Stimulated activated CD4-positive, alpha-beta T cell treated with anti-CD3 and anti-CD28 coated beads, Interleukin-15, amount 100 ng/mL, for 1 hour (primary cell): Measurements from ENCODE around the gene RNF223.
"Not testable (repeated sequence)": the region's sequence is repeated elsewhere in the genome, so short reads cannot be mapped to it uniquely, and the experiment has no call there.

Experiments
- DNase-seq, 2 donors: peaks; one replicate each; pipeline ENCODE4 v3.0.0-alpha.2; 2020; ENCODE audit warnings: low read depth in 1 of 2, low spot score in 1 of 2

RNF223 gene

DNA sequence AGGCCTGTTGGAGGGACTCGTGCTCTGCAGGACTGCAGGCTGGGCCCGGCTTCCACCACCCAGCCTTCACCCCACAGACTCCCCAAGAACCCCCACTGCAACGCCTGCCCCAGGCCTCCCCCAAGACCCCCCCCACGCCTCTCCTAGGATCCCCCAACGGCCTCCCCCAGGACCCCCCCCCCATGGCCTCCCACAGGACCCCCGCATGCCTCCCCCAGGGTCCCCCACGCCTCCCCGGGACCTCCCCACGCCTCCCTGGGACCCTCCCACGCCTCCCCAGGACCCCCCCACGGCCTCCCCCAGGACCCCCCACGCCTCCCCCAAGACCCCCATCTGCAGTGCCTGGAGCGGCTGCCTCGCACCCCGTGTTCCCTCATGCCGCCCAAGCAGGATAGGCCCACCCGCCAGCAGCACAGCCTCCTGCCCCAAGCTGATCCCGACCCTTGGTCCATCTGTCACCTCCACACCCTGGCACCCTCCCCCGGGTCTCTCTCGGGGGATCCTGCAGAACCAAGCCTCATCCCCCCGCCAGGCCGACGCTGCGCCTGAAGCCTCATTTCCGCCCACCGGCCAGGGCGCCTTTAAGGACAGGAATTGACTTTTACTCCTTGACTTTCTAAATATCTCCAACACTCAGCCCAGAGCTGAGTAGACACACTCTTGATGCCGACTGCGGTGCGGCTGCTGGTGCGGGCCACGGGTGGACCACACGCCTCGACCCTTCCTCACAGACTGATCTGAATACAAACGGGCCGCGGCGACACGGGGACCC, 14.1 kb upstream of the RNF223 start:
- no peak for DNase-seq

- DNase-seq, result no peak
These were observed 13.4 kb upstream of the RNF223 start for GRCh38 chr1:1087351-1088028.

GRCh38 chr1:1086911-1087341, 12.8 kb upstream of the RNF223 start:
- DNase-seq, result no peak

DNA sequence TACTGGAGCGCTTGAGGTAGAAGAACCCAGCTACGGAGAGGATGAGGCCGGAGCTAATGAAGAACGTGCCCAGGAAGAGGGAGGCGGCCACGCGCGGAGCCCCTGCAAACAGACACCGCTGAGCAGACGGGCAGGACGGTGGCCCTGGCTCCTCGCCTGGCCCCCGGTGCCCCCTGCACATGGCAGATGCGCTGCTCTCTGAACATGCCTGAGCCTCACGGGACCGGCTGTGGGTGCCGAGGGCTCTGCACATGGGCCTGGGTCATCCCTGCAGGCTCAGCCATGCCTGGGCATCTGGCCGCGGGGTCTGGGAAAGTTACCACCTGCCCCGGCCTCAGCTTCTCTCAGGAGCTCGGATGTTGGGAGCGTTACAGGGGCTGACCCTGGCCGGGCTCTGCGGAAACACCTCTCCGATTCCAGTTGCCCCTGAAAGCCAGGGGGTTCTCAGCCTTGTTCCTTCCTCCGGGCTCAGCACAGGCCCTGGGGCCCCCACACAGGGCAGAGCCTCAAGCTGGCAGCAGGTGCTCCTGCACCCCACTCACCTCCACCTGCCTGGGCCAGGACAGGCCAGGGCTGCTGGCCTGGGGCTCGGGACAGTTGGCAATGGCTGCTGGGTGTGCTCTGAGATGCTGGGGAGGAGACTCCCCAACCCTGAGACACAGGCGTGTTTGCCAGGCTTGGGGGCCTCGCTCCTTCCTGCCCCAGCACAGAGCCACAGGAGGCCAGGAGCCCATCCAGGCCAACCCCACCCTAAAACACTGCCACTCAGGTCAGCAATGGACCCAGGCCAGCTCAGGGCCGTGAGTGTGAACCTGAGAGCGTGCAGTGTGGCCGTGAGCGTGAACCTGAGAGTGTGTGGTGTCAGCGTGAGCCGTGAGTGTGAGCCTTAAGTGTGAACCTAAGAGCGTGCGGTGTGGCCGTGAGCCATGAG, 12.1 kb upstream of the RNF223 start:
- no peak for DNase-seq

DNA sequence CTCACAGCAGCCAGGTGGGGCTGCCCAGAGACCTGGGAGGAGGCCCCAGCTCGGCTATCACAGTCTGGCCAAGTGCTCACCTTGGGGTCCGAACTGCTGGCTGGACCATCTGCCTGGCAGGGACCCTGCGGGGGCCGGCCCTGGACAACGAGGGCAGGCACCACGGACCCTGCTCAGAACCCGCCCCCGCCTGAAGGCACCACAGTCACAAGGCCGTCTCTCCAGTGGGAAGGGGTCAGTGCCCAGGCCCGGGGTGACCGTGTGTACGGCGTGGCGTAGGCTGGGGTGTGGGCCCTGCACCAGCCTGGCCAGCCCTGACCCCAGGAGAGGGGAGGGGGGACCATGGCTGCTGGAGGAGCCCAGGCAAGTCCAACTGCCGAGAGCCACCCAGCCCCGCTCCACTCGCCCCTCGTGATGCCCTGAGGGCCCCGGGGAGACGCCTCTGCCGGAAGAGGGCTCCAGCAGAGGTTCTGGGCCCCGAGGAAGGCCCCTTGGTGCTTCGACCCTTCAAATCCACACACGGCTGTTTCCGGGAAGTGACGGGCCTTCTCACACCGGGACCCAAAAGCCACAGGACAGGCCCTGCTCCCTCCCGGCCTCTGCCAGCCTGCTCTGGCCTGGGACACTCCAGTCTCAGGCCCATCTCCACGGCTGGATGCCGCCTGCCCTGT, 11.2 kb upstream of the RNF223 start:
- no peak for DNase-seq

GRCh38 chr1:1084372-1085170, 10.5 kb upstream of the RNF223 start:
- DNase-seq, result no peak

DNA sequence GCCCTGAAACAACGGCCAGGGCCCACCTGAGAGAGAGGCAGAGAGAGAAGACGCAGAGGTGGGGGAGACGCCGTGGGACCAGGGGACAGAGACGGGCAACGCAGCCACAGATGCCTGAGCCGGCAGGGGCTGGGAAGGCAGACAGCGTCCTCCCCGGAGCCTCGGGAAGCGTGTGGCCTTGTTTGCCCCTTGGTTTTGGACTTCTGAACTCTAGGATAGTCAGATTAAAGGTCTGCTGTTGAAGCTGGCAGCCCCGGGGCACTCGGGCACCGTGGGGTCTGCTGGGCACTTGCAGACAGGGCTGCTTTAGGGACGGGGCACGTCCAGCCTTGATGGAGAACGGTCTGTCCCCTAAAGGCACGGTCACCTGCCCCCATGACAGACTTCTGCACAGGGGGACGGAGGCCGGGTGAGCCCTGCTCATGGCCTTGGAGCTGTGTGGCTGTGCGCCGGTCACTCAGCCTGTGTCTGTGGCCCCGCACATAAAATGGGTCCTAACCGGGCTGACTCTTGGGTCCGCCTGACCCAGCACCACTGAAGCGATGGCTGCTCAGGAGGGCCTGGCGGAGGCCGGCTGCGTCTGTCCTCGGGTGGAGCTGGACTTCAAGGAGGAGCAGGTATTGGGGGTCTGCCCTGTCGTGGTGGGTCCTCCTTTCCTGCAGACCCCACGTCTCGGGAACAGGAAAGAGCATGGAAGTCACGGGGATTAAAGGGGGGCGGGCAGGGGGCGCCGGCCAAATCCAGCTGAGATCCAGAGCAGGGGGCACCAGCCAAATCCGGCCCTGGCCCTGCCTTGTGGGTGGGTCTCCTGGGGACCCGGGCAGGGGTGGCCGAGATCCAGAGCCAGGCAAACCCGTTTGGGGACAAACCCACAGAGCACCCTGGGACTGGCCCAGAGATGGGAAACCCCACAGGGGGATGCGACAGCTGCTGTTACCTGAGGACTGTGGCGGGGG, 9.6 kb upstream of the RNF223 start:
- DNase-seq, result no peak

DNA sequence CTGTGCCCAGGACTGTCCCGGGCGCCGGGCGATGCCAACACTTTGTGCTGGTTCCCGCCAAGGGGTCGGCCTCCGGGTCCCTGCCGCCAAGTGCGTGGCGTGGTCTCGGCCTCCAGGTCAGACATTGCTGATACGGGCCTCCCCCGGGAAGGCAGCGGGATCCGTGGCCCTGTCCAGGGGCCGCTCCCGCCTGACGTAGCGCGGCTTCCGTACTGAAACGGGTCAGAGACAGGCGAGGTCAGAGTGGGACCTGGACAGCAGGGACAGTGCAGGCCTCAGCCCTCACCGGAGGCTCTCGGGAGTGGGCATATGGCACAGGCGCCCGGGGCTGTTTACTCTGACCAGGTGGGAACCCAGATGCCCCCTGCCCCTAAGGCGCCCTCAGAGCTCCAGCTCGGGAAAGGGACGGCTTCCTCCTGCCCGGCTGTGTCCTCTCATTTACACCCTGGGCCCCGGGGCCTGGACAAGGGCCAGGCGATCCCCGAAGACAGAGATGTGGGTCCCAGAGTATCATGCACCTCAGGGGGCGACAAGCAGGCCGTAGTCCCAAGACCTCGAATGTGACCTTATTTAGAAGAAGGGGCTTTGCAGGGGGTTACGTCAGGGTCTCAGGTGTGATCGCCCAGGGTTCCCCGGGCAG, 8.8 kb upstream of the RNF223 start:
- no peak for DNase-seq

DNA sequence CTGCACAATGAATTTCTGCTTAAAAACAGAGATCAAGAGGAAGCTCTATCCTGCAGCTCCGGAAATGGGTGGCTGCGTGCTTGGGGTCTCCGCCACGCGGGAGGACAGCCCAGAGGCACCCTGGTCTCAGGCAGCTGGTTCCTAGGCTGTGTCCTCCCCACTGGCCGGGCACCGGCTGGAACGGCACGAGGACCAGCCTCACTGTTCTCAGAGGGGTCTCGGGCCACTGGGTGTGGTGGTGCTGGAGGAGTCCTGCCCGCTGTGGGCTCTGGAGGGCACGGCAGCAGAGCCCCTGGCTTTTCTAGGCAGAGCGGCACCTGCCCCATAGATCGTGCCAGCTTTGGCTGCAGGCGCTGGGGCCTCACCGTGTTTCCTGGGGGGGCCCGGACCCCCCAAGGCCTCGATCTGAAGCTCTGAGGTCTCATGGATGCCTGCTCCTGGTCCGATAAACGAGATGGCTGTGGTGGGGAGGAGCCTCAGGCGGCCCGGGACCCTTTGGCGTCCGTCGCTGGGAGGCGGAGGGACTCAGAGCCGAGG, 8.2 kb upstream of the RNF223 start:
- no peak for DNase-seq

DNA sequence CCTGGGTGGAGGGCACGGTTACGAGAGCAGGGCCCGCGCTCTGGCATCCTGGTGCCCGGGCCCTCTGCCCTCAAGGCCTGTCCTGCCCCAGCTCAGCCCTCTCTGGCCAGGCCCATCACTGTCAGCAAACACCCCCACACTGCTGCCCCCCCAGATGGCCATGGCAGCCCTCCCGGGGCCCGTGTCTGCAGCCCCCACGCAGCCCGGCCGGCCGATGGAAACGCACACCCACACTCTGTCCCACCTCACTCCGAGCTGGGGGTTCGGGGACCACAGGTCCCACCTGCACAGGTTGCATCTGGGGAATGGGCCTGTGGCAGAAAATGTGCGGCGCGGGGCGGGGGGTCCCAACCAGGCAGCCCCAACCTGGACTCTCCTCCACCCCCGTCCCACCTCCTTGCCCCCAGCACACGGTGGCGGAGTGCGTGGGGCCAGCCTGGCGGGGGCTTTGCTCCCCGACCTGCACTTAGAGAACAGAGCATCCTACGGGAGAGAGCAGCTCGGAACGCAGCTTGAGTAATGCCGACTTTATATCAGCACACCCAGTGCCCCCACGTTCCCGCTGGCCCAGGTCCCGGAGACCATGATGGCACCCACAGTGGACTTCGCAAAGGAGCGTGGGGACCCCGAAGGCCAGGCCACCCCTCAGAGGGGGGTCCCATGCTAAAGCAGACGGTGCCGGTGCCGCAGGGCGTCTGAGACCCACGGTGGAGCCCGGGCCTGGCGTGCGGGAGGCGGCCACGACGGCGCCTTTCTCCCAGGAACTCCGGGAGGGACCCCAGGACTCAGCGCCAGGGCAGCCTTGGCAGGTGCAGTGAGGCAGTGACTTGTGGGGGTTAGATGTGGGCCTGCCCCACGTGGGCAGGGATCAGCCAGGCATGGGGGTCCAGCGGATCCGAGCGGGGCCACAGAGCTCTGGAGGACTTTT, 7.5 kb upstream of the RNF223 start:
- DNase-seq, result no peak

- DNase-seq, result no peak
These were observed 6.8 kb upstream of the RNF223 start for GRCh38 chr1:1080951-1081310.

DNA sequence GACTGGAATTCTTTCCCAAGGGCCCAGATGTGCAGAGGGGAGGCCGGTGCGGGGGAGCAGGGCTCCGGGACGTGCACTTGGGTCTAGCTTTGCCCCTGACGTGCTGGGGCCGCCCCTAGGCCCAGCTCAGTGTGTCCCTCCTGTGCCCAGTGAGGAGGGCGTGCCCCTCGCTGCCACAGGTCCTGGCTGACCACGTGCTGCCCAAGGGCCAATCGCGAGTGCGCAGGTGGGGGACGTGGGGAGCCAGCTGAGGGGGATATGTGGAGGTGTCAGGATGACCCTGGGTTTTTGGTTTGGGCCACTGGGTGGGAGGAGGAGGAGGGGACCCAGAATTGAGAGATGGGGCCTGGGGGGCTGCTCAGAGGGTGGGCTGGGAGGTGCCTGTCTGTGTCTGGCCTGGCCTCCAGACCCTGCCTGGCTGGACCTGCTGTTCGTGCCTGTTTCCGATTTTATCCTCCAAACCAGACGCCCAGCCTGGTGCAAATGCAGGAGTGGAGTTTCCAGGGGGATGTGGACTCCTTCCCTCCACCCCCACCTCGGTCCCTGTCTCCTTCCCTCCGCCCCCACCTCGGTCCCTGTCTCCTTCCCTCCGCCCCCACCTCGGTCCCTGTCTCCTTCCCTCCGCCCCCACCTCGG, 6.1 kb upstream of the RNF223 start:
- DNase-seq, result no peak

DNA sequence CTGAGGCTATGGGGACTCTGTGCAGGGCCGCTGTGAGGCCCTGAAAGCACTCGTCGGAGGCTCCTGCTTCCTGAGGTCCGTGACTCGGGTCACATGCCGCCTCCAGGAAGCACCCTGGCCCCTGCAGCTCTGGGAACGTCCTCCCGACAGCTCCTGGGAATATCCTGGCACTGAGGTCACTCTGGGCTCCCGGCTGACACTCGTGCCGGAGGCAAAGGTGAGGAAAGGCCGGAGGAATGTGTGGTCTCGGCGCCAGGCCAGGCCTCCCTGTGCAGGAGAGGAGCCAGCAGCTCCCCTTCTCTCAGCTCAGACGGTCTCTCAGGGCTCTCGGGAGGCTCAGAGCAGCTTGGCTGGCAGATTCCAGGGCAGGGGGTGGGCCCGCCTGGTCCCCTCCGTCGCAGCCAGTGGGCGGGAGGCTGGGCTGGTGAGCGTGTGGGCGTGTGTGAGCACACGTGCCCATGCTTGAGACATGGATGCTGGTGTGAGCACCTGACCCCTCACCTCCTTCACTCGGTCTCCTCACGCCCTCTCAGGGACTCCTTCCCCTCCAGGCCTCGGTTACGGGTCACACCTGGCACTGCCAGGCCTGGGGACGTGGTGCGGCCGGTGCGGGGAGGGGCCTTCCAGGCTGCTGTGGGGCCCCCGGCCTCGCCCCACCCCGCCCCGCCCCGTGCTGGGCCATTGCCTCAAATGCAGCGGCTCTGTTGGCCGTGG, 5.5 kb upstream of the RNF223 start:
- no peak for DNase-seq

DNA sequence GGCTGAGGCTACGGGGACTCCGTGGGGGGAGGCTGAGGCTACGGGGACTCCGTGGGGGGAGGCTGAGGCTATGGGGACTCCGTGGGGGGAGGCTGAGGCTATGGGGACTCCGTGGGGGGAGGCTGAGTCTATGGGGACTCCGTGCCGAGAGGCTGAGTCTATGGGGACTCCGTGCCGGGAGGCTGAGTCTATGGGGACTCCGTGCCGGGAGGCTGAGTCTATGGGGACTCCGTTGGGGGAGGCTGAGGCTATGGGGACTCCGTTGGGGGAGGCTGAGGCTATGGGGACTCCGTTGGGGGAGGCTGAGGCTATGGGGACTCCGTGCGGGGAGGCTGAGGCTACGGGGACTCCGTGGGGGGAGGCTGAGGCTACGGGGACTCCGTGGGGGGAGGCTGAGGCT, 3.3 kb upstream of the RNF223 start:
- DNase-seq, result not testable (repeated sequence)

GRCh38 chr1:1075148-1075935, 1.2 kb upstream of the RNF223 start:
- DNase-seq, result no peak
